Measurements from ENCODE around the gene CDC42BPG.
"Not testable (repeated sequence)": the region's sequence is repeated elsewhere in the genome, so short reads cannot be mapped to it uniquely, and the experiment has no call there.

CDC42BPG gene

DNA sequence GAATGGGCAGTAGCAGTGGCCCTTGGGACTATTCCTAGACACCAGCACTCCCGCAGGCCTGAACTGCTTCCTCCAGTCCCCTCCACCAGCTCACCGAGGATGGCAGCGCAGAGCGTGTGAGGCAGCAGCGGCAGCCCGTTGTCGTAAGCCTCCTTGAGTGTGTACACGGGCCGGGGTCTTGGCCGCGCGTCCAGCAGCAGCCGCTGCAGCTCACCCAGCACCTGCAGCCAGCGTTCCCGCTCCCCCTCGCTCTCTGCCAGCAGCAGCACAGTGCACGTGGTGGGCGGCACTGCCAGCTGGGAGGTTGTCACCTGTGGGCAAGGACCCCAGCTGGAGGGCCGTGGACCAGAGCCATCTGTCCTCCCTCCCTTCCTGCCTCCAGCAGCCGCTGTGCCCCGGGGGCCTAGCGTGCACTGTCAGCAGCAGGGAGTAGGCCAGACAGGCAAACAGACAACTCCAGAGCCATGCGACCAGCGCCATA, 13.0 kb downstream of the CDC42BPG start:
- no peaks in the 10 kb centered on the region for H3K36me3 ChIP-seq (ENCODE audit: control insufficient read depth, insufficient read depth, low read length)
- no peak overlapping the region for H3K4me3 ChIP-seq (ENCODE audit: insufficient read depth, low read depth, low read length)
- H3K9me3 ChIP-seq (ENCODE audit: control insufficient read depth, low read length): no peaks in the 10 kb centered on the region
- H3K27me3 ChIP-seq (ENCODE audit: control insufficient read depth, insufficient read depth, low read length, poor library complexity, severe bottlenecking): no peaks in the 10 kb centered on the region
- H3K27ac ChIP-seq (ENCODE audit: insufficient read depth, low read depth, low read length, poor library complexity, severe bottlenecking): no peak overlapping the region
- 94% methylated on average over 24 of the region's 24 CpGs for WGBS, 2 experiments
- no peaks in the 10 kb centered on the region for H3K4me1 ChIP-seq (ENCODE audit: control insufficient read depth, insufficient read depth, low read length)

DNA sequence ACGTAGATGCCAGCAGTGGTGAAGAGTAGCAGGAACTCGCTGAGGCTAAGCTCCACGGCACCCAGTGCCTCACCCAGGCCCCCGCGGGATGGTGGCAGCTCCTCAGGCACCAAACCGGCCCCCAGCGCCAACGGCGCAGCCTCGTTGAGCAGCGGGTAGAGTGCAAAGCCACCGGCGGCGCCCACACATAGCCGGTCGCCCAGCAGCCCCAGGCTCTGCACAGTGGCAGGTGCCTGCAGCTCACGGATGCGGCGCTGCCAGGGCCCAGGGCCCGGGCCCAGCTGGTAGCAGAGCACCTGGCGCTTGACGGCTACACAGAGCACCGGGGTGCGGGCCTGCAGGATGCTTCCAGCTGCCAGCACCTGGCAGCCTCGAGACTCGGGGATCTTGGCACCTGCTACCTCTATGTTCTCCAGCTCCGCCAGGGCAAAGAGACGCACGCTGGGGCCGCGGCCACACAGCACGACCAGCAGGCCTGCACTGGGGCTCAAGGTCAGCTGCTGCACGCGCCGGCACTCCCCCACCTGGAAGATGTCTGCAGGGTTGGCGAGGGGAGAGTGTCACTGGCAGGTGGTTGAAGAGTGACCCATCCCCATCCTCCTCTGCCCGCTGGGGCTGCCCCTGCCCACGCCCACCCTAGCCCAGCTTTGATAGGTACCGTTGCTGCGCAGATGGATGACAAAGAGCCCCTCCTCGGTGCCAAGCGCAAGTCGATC, 14.8 kb downstream of the CDC42BPG start:
- no peaks in the 10 kb centered on the region for H3K9me3 ChIP-seq (ENCODE audit: control insufficient read depth, low read length)
- H3K4me1 ChIP-seq (ENCODE audit: control insufficient read depth, insufficient read depth, low read length): no peaks in the 10 kb centered on the region
- no peak overlapping the region for H3K4me3 ChIP-seq (ENCODE audit: insufficient read depth, low read depth, low read length)
- H3K27ac ChIP-seq (ENCODE audit: insufficient read depth, low read depth, low read length, poor library complexity, severe bottlenecking): no peak overlapping the region
- H3K36me3 ChIP-seq (ENCODE audit: control insufficient read depth, insufficient read depth, low read length): no peaks in the 10 kb centered on the region
- no peaks in the 10 kb centered on the region for H3K27me3 ChIP-seq (ENCODE audit: control insufficient read depth, insufficient read depth, low read length, poor library complexity, severe bottlenecking)
- WGBS, 2 experiments: 95 to 96% methylated on average over 43 of the region's 43 CpGs

DNA sequence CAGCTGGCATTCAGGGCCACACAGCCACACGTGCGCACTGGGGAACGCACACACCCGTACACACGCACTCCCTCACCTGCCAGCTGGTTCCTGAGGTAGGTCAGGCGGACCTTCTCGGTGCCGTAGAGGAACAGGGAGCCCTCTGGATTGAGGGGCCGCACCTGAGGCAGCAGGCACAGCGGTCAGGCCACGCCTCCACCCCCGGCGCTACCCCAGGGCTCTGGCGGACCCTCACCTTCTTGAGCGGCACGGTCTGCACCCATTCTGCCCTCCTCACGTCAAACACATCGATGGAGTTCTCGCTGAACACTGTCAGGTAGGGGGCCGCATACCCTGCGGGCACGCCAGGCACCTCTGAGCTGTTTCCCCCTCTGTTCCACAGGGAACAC, 17.0 kb downstream of the CDC42BPG start:
- no peaks in the 10 kb centered on the region for H3K36me3 ChIP-seq (ENCODE audit: control insufficient read depth, insufficient read depth, low read length)
- no peak overlapping the region for H3K27ac ChIP-seq (ENCODE audit: insufficient read depth, low read depth, low read length, poor library complexity, severe bottlenecking)
- 95% methylated on average over 22 of the region's 22 CpGs for WGBS, 2 experiments

DNA sequence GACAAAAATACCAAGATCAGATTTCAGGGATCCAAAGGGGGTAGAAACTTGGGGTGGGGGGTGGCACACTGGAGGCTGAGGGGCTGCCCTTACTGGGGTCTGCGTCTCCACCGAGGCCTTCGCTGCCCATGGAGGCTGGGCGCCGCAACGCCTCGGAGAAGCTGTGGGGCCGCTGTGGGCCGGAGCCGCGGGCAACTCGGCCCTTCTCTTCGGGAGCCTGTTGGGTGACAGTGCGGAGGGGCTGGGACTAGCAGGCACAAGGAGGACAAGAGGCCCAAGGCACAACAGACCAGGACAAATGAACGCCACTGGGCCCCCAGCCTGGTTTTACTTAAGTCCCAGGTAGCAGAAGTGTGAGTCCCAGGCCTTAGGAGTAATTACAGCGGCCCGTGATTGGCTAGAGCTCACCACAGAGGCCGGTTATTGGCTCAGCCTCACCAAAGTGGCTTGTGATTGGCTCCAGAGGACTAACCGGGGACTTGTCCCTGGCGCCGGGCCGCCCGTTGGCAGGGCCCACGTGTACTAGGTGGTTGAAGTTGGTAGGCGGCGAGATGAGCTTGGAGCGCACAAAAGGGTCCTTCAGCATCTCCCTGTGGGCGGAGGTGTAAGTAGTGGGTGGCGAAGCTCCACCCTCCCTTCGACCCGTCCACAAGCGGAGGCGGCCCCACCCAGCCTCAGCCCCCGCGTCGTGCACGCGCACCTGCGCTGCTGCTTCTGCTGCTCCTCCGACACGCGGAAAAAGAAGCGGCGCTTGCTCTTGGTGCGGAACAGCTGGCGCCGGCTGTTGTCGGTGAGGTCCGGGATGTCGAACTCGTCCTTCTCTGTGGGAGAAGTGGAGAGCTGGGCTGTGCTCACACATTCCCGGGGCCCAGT, 17.6 kb downstream of the CDC42BPG start:
- no peak overlapping the region for H3K4me3 ChIP-seq (ENCODE audit: insufficient read depth, low read depth, low read length)
- H3K4me1 ChIP-seq (ENCODE audit: control insufficient read depth, insufficient read depth, low read length): no peaks in the 10 kb centered on the region
- WGBS, 2 experiments: 94% methylated on average over 52 of the region's 52 CpGs
- H3K27me3 ChIP-seq (ENCODE audit: control insufficient read depth, insufficient read depth, low read length, poor library complexity, severe bottlenecking): no peaks in the 10 kb centered on the region
- H3K27ac ChIP-seq (ENCODE audit: insufficient read depth, low read depth, low read length, poor library complexity, severe bottlenecking): no peak overlapping the region
- H3K36me3 ChIP-seq (ENCODE audit: control insufficient read depth, insufficient read depth, low read length): no peaks in the 10 kb centered on the region
- H3K9me3 ChIP-seq (ENCODE audit: control insufficient read depth, low read length): no peaks in the 10 kb centered on the region

More for the DNA sequence above, 17.0 kb downstream of the CDC42BPG start:
- H3K4me3 ChIP-seq (ENCODE audit: insufficient read depth, low read depth, low read length): no peak overlapping the region
- no peaks in the 10 kb centered on the region for H3K4me1 ChIP-seq (ENCODE audit: control insufficient read depth, insufficient read depth, low read length)
- H3K27me3 ChIP-seq (ENCODE audit: control insufficient read depth, insufficient read depth, low read length, poor library complexity, severe bottlenecking): no peaks in the 10 kb centered on the region
- no peaks in the 10 kb centered on the region for H3K9me3 ChIP-seq (ENCODE audit: control insufficient read depth, low read length)

DNA sequence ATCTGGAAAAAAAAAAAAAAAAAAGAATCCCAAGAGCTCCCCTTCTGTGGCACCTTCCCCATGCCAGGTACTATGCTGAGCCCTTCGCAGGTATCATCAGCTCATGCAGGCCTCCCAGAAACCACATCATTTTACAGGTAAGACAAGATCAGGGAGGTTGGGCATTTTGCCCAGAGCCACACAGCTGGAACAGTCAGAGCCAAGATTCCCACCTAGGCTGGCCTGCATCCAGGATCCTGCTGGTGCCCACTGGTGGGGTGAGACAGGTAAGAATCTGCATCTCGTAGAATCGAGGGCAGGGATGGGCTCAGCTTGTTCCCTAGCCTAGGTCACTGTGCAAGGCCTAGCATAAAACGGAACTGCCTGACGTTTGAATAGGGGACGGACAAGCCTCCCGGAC, 18.4 kb downstream of the CDC42BPG start:
- 87% methylated on average over 7 of the region's 7 CpGs for WGBS, 2 experiments
- H3K9me3 ChIP-seq (ENCODE audit: control insufficient read depth, low read length): no peaks in the 10 kb centered on the region
- no peak overlapping the region for H3K4me3 ChIP-seq (ENCODE audit: insufficient read depth, low read depth, low read length)
- no peaks in the 10 kb centered on the region for H3K4me1 ChIP-seq (ENCODE audit: control insufficient read depth, insufficient read depth, low read length)
- no peaks in the 10 kb centered on the region for H3K36me3 ChIP-seq (ENCODE audit: control insufficient read depth, insufficient read depth, low read length)
- no peaks in the 10 kb centered on the region for H3K27me3 ChIP-seq (ENCODE audit: control insufficient read depth, insufficient read depth, low read length, poor library complexity, severe bottlenecking)
- no peak overlapping the region for H3K27ac ChIP-seq (ENCODE audit: insufficient read depth, low read depth, low read length, poor library complexity, severe bottlenecking)

DNA sequence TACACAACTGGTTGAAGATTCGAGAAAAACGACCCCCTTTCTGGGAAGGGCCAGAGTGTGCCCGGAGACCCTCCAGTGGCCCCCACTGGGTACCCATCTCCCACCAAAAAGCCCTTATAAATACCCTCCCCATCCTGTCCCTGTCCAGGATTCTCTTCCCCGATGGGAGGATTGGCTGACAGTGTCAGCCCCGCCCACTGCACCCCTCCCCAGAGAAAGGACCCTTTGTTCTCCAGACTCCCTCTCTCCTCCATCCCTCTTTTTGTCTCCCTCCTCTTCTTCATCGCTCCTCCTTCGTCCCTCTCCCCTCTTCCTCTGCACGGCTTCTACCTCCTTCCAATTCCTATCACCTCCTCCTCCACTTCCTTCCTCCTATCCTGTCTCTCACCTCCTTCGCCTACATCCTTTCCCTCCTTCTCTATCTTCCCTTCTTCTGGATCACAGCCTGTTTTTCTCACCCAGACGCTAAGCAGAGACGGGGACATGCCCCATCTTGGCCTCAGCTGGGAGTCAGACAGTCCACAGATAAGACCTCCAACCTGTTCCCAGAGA, 20.8 kb downstream of the CDC42BPG start:
- Histone ChIP-seq H3K9me3 (ENCODE audit: control insufficient read depth, low read length) (no peaks in the 10 kb centered on the region), H3K27ac (ENCODE audit: insufficient read depth, low read depth, low read length, poor library complexity, severe bottlenecking) (no peak overlapping the region), H3K27me3 (ENCODE audit: control insufficient read depth, insufficient read depth, low read length, poor library complexity, severe bottlenecking) (no peaks in the 10 kb centered on the region), H3K36me3 (ENCODE audit: control insufficient read depth, insufficient read depth, low read length) (no peaks in the 10 kb centered on the region), H3K4me1 (ENCODE audit: control insufficient read depth, insufficient read depth, low read length) (no peaks in the 10 kb centered on the region), H3K4me3 (ENCODE audit: insufficient read depth, low read depth, low read length) (no peak overlapping the region)
- 84 to 85% methylated on average over 11 of the region's 11 CpGs for WGBS, 2 experiments

DNA sequence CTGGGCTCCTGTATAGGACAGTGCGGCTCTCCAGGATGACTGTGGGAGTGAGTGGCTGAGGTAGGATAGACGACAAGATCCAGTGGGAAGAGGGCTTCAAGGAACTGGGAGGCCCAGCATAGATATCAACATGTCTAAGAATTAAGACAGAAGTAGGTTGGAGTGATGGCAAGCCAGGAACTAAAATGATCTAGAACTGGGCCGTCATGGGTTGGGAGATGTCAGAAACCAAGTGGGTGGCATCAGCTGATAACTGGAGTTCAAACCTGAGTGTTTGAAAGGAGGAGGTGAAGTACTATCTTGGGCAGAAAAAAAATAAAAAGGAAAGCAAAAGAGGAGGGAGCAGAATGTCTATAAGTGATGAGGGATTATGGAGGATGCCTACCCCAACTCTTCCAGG, 27.0 kb downstream of the CDC42BPG start:
- no peak overlapping the region for H3K27ac ChIP-seq (ENCODE audit: insufficient read depth, low read depth, low read length, poor library complexity, severe bottlenecking)
- 94% methylated on average over 3 of the region's 3 CpGs for WGBS, 2 experiments
- H3K27me3 ChIP-seq (ENCODE audit: control insufficient read depth, insufficient read depth, low read length, poor library complexity, severe bottlenecking): no peaks in the 10 kb centered on the region
- no peak overlapping the region for H3K4me3 ChIP-seq (ENCODE audit: insufficient read depth, low read depth, low read length)
- no peaks in the 10 kb centered on the region for H3K4me1 ChIP-seq (ENCODE audit: control insufficient read depth, insufficient read depth, low read length)
- H3K36me3 ChIP-seq (ENCODE audit: control insufficient read depth, insufficient read depth, low read length): no peaks in the 10 kb centered on the region
- no peaks in the 10 kb centered on the region for H3K9me3 ChIP-seq (ENCODE audit: control insufficient read depth, low read length)

DNA sequence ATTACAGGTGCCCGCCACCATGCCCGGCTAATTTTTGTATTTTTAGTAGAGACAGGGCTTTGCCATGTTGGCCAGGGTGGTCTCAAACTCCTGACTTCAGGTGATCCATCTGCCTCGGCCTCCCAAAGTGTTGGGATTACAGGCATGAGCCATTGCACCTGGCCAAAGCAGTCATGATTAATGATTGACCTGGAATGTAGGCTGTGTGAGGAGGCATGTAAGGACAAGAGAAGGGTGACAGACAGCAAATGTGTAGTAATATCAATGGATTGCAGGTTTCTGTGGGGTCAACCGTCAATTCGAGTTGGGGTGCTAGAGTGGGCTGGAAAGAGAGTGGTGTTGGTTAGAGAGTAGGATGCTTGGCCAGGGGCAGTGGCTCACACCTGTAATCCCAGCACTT, 29.0 kb downstream of the CDC42BPG start:
- H3K4me3 ChIP-seq (ENCODE audit: insufficient read depth, low read depth, low read length); H3K27me3 ChIP-seq (ENCODE audit: control insufficient read depth, insufficient read depth, low read length, poor library complexity, severe bottlenecking); H3K9me3 ChIP-seq (ENCODE audit: control insufficient read depth, low read length); H3K36me3 ChIP-seq (ENCODE audit: control insufficient read depth, insufficient read depth, low read length); H3K27ac ChIP-seq (ENCODE audit: insufficient read depth, low read depth, low read length, poor library complexity, severe bottlenecking); H3K4me1 ChIP-seq (ENCODE audit: control insufficient read depth, insufficient read depth, low read length): not testable (repeated sequence)
- 86 to 89% methylated on average over 5 of the region's 5 CpGs for WGBS, 2 experiments

DNA sequence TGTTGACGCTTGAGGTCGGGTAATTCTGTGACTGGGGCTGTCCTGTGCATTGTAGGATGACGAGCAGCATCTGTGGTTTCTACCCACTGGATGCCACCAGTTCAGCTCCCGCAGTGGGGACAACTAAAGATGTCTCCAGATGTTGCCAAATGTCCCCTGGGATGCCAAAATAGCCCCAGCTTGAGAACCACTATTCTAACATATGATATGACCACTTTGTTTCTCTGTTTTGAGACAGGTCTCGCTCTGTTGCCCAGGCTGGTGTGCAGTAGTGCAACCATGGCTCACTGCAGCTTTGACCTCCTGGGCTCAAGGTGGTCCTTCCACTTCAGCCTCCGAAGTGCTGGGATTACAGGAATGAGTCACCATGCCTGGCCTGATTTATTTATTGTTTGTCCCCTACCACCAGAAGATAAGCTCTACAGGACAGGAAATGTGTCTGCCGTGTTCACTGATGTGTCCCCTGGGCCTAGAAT, 29.7 kb downstream of the CDC42BPG start:
- H3K4me3 ChIP-seq (ENCODE audit: insufficient read depth, low read depth, low read length): no peak overlapping the region
- WGBS, 2 experiments: 87 to 89% methylated on average over 7 of the region's 7 CpGs
- H3K9me3 ChIP-seq (ENCODE audit: control insufficient read depth, low read length): no peaks in the 10 kb centered on the region
- no peaks in the 10 kb centered on the region for H3K4me1 ChIP-seq (ENCODE audit: control insufficient read depth, insufficient read depth, low read length)
- H3K36me3 ChIP-seq (ENCODE audit: control insufficient read depth, insufficient read depth, low read length): no peaks in the 10 kb centered on the region
- no peaks in the 10 kb centered on the region for H3K27me3 ChIP-seq (ENCODE audit: control insufficient read depth, insufficient read depth, low read length, poor library complexity, severe bottlenecking)
- no peak overlapping the region for H3K27ac ChIP-seq (ENCODE audit: insufficient read depth, low read depth, low read length, poor library complexity, severe bottlenecking)

DNA sequence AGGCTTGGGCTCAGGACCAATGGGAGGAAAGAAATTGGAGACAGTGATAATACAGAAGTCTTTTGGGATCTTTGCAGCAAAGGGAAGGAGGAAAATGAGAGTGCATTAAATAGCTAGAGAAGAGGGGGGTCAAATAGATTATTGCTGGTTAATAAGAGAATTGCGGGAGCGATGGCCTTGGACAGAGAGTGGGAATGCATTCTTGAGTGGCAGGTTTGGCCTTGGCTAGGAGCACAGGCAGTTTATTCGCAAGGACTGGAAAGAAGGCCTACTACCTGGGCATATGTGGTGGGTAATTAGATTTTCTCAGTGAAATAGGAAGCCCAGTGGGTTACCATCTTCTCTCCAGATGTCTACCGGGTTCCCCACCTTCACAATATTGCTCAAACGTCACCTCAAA, 30.6 kb downstream of the CDC42BPG start:
- H3K4me1 ChIP-seq (ENCODE audit: control insufficient read depth, insufficient read depth, low read length): peaks cover 7% of the 10 kb centered on the region
- no peak overlapping the region for H3K27ac ChIP-seq (ENCODE audit: insufficient read depth, low read depth, low read length, poor library complexity, severe bottlenecking)
- H3K9me3 ChIP-seq (ENCODE audit: control insufficient read depth, low read length): no peaks in the 10 kb centered on the region
- WGBS, 2 experiments: 91 to 94% methylated on average over 5 of the region's 5 CpGs
- no peaks in the 10 kb centered on the region for H3K27me3 ChIP-seq (ENCODE audit: control insufficient read depth, insufficient read depth, low read length, poor library complexity, severe bottlenecking)
- no peaks in the 10 kb centered on the region for H3K36me3 ChIP-seq (ENCODE audit: control insufficient read depth, insufficient read depth, low read length)
- no peak overlapping the region for H3K4me3 ChIP-seq (ENCODE audit: insufficient read depth, low read depth, low read length)

Measured in ectodermal cell (in vitro differentiated cells).